Uterus (tissue), 2 donors: ENCODE measurements around the gene NMNAT2.

Experiments
- POLR2A ChIP-seq, 2 donors: fragments of 450-650 bp; IDR thresholded peaks; one replicate each; pipeline ENCODE4 v1.6.1; 2016; ENCODE audit warnings: antibody characterized with exemption in 2 of 2, mild to moderate bottlenecking in 1 of 2, moderate library complexity in 1 of 2
- TF ChIP-seq, protein P1 (sequence below), 4 experiments: fragments of 200-600 bp in 2 of 4; fragments of 450-650 bp in 2 of 4; sonication (generic) in 2 of 4; IDR thresholded peaks; one replicate each; pipeline ENCODE4 v1.5.1; 2016 to 2019; ENCODE audit warnings: antibody characterized with exemption in 4 of 4, mild to moderate bottlenecking in 2 of 4, moderate library complexity in 1 of 4

- TF ChIP-seq, protein P1, sequence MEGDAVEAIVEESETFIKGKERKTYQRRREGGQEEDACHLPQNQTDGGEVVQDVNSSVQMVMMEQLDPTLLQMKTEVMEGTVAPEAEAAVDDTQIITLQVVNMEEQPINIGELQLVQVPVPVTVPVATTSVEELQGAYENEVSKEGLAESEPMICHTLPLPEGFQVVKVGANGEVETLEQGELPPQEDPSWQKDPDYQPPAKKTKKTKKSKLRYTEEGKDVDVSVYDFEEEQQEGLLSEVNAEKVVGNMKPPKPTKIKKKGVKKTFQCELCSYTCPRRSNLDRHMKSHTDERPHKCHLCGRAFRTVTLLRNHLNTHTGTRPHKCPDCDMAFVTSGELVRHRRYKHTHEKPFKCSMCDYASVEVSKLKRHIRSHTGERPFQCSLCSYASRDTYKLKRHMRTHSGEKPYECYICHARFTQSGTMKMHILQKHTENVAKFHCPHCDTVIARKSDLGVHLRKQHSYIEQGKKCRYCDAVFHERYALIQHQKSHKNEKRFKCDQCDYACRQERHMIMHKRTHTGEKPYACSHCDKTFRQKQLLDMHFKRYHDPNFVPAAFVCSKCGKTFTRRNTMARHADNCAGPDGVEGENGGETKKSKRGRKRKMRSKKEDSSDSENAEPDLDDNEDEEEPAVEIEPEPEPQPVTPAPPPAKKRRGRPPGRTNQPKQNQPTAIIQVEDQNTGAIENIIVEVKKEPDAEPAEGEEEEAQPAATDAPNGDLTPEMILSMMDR (IDR thresholded peaks at IDR 0.05): no peak
- no peak for TF ChIP-seq POLR2A (IDR thresholded peaks at IDR 0.05)
Measured at GRCh38 chr1:183259924-183260323, 158.3 kb downstream of the NMNAT2 start.
